ENCODE data around the gene PCDHB2. TPM values are rescaled to one million over a fixed set of nuclear protein-coding genes. Genes with fewer than 3 reads are reported as not detected.
"Not testable (repeated sequence)": the region's sequence is repeated elsewhere in the genome, so short reads cannot be mapped to it uniquely, and the experiment has no call there.

PCDHB2 gene
- total and polyA plus RNA-seq, 11 donors, result 0.50 to 4.3 (median 2.3) TPM

GRCh38 chr5:141077826-141078225 lies 16.6 kb upstream of the PCDHB2 start:
- H3K36me3 ChIP-seq, result no peaks in the 10 kb centered on the region
- no peak overlapping the region for H3K27ac ChIP-seq
- TF ChIP-seq POLR2A (IDR thresholded peaks at IDR 0.05), result no peak
- TF ChIP-seq, protein P1, sequence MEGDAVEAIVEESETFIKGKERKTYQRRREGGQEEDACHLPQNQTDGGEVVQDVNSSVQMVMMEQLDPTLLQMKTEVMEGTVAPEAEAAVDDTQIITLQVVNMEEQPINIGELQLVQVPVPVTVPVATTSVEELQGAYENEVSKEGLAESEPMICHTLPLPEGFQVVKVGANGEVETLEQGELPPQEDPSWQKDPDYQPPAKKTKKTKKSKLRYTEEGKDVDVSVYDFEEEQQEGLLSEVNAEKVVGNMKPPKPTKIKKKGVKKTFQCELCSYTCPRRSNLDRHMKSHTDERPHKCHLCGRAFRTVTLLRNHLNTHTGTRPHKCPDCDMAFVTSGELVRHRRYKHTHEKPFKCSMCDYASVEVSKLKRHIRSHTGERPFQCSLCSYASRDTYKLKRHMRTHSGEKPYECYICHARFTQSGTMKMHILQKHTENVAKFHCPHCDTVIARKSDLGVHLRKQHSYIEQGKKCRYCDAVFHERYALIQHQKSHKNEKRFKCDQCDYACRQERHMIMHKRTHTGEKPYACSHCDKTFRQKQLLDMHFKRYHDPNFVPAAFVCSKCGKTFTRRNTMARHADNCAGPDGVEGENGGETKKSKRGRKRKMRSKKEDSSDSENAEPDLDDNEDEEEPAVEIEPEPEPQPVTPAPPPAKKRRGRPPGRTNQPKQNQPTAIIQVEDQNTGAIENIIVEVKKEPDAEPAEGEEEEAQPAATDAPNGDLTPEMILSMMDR (IDR thresholded peaks at IDR 0.05), result no peak
- intact Hi-C loops (cut with DNase I), result no loop called here
- H3K27me3 ChIP-seq, result peaks cover 0 to 74% (median 9%) of the 10 kb centered on the region in 9 donors
- ATAC-seq, result no peak
- no peak for DNase-seq
- H3K4me1 ChIP-seq, result no peaks in the 10 kb centered on the region
- WGBS, 4 donors, result 37 to 52% (median 39%) methylated on average over 17 of the region's 17 CpGs
- peak overlapping the region in 8 of 12 donors; percentile 7 to 34 (median 18) for H3K4me3 ChIP-seq
- peaks cover 0 to 14% (median 0%) of the 10 kb centered on the region in 12 donors for H3K9me3 ChIP-seq

- no peak for DNase-seq
- H3K27ac ChIP-seq, result no peak overlapping the region
- ATAC-seq, result no peak
- H3K27me3 ChIP-seq, result peaks cover 0 to 43% (median 8%) of the 10 kb centered on the region in 9 donors
- no peaks in the 10 kb centered on the region for H3K4me1 ChIP-seq
- no peak overlapping the region for H3K4me3 ChIP-seq
- TF ChIP-seq, protein P1 (IDR thresholded peaks at IDR 0.05), result no peak
- no peak for TF ChIP-seq POLR2A (IDR thresholded peaks at IDR 0.05)
- peaks cover 0 to 20% (median 0%) of the 10 kb centered on the region in 12 donors for H3K9me3 ChIP-seq
- intact Hi-C loops (cut with DNase I), result loop anchor here in 1 of 10 donors (5.0 kb wide), 1 partner anchor 480 kb away; no protein-coding TSS in a partner anchor
- H3K36me3 ChIP-seq, result no peaks in the 10 kb centered on the region
These were observed 12.2 kb upstream of the PCDHB2 start for GRCh38 chr5:141082228-141082627.

GRCh38 chr5:141084487-141084989 lies 9.9 kb upstream of the PCDHB2 start:
- Histone ChIP-seq H3K27ac (peak overlapping the region in 10 of 12 donors; percentile 34 to 78 (median 71)), H3K36me3 (no peaks in the 10 kb centered on the region), H3K27me3 (peaks cover 0 to 21% (median 0%) of the 10 kb centered on the region in 9 donors), H3K9me3 (peaks cover 0 to 42% (median 0%) of the 10 kb centered on the region in 12 donors), H3K4me3 (peak overlapping the region; percentile 6 to 69 (median 54)), H3K4me1 (no peaks in the 10 kb centered on the region)
- intact Hi-C loops (cut with DNase I), result loop anchor here in 1 of 10 donors (5.0 kb wide), 1 partner anchor 478 kb away; no protein-coding TSS in a partner anchor
- TF ChIP-seq, protein P1 (IDR thresholded peaks at IDR 0.05), result peak; percentile 35 to 76 (median 54)
- no peak for TF ChIP-seq POLR2A (IDR thresholded peaks at IDR 0.05)
- peak in 3 of 5 donors; percentile 40 to 52 (median 46) for DNase-seq
- peak; percentile 75 to 89 (median 88) for ATAC-seq
- 5 to 12% (median 11%) methylated on average over 21 of the region's 21 CpGs for WGBS, 4 donors

GRCh38 chr5:141095263-141095641 lies 837 bp downstream of the PCDHB2 start:
- H3K9me3 ChIP-seq, result peaks cover 0 to 76% (median 13%) of the 10 kb centered on the region in 12 donors
- intact Hi-C loops (cut with DNase I), result loop anchor here in 3 of 10 donors (10.0 kb wide), 1 partner anchor 470 kb away; no protein-coding TSS in a partner anchor
- no peaks in the 10 kb centered on the region for H3K4me1 ChIP-seq
- no peak for ATAC-seq
- H3K4me3 ChIP-seq, result peak overlapping the region in 10 of 12 donors; percentile 2 to 62 (median 46)
- no peak for TF ChIP-seq POLR2A (IDR thresholded peaks at IDR 0.05)
- TF ChIP-seq, protein P1 (IDR thresholded peaks at IDR 0.05), result no peak
- WGBS, 4 donors, result 34 to 58% (median 45%) methylated on average over 6 to 12 of the region's 12 CpGs
- H3K27me3 ChIP-seq, result peaks cover 0 to 31% (median 14%) of the 10 kb centered on the region in 9 donors
- H3K36me3 ChIP-seq, result no peaks in the 10 kb centered on the region
- DNase-seq, result peak in 1 of 5 donors; percentile 49
- no peak overlapping the region for H3K27ac ChIP-seq

- H3K36me3 ChIP-seq, H3K4me1 ChIP-seq, DNase-seq, ATAC-seq, H3K27ac ChIP-seq, H3K4me3 ChIP-seq: not testable (repeated sequence)
- peaks cover 0 to 76% (median 16%) of the 10 kb centered on the region in 12 donors for H3K9me3 ChIP-seq
- intact Hi-C loops (cut with DNase I), result loop anchor here in 3 of 10 donors (10.0 kb wide), 1 partner anchor 469 kb away; no protein-coding TSS in a partner anchor
- WGBS, 4 donors, result 30 to 40% (median 33%) methylated on average over 1 to 32 of the region's 46 CpGs
- peaks cover 0 to 34% (median 22%) of the 10 kb centered on the region in 9 donors for H3K27me3 ChIP-seq
These were observed 1.8 kb downstream of the PCDHB2 start for GRCh38 chr5:141096181-141096580.

- Histone ChIP-seq H3K27me3 (peaks cover 0 to 39% (median 22%) of the 10 kb centered on the region in 9 donors), H3K9me3 (peaks cover 0 to 76% (median 20%) of the 10 kb centered on the region in 12 donors)
- H3K36me3 ChIP-seq, ATAC-seq, DNase-seq, H3K27ac ChIP-seq, H3K4me3 ChIP-seq, H3K4me1 ChIP-seq: not testable (repeated sequence)
- WGBS, 4 donors, result 28 to 45% (median 31%) methylated on average over 8 to 36 of the region's 38 CpGs
- intact Hi-C loops (cut with DNase I), result loop anchor here in 3 of 10 donors (10.0 kb wide), 1 partner anchor 468 kb away; no protein-coding TSS in a partner anchor
These were observed 2.2 kb downstream of the PCDHB2 start for GRCh38 chr5:141096586-141096985.

Data from heart left ventricle (tissue), 16 donors.